Occipital lobe (tissue), 2 donors: ENCODE data around the gene RPS6KA4. TPM values are rescaled to one million over a fixed set of nuclear protein-coding genes. Genes with fewer than 3 reads are reported as not detected.
A peak's percentile ranks its signal among the peaks of the same experiment; 100 is the strongest.

Experiments
- DNase-seq: peaks from one replicate; lab custom pipeline; 2025; lab: John Stamatoyannopoulos, UW
- total RNA-seq: library from RNA; depleted of rRNA; stranded (reverse); fragments of >200 nt; gene quantifications from one replicate; pipeline ENCODE4 v1.2.3, GENCODE V29; 2014

RPS6KA4 gene
- total RNA-seq, 1 donor from 2014 or later, result 10.0 TPM

GRCh38 chr11:64366751-64367150 lies 7.8 kb downstream of the RPS6KA4 start:
- DNase-seq, result no peak

DNA sequence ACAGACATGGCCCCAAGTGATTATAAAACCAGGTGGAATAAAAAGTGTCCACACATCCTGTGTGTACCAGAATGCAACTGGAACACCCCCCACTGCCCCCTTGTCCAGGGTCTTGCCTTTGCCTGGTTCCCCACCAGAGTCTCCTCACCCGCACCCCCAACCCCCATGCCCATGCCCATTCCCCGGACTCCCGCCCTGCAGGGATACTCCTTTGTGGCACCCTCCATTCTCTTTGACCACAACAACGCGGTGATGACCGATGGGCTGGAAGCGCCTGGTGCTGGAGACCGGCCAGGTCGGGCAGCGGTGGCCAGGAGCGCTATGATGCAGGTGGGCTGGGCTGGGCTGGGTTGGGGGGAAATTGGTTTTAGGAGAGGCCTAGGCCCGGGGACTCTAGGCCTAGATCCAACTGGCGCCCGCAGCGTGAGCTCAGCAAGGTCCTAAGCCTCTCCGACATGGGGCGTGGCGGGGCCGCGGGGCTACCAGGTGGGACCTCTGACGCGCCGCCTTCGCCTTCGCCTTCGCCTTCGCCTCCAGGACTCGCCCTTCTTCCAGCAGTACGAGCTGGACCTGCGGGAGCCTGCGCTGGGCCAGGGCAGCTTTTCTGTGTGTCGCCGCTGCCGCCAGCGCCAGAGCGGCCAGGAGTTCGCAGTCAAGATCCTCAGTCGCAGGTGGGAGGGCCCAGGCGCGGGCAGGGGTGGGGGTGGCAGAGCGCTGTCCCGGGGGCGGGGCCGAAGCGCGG lies 9.1 kb downstream of the RPS6KA4 start:
- DNase-seq, result no peak

DNA sequence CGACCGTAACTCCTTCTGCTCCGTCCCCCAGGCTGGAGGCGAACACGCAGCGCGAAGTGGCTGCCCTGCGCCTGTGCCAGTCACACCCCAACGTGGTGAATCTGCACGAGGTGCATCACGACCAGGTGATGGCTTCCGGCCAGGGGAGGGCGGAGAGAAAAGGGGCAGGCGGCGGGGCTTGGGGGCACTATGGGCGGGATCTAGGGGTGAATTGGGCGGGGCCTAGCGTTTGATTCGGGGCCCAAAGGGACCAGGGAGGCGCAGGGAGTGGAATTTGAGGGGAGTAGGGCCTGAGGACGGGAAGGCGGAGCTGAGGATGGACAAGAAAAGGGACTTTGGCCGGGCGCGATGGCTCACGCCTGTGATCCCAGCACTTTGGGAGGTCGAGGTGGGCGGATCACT lies 9.7 kb downstream of the RPS6KA4 start:
- no peak for DNase-seq

GRCh38 chr11:64369440-64370421 lies 10.8 kb downstream of the RPS6KA4 start:
- no peak for DNase-seq

GRCh38 chr11:64371201-64371600 lies 12.2 kb downstream of the RPS6KA4 start:
- no peak for DNase-seq

DNA sequence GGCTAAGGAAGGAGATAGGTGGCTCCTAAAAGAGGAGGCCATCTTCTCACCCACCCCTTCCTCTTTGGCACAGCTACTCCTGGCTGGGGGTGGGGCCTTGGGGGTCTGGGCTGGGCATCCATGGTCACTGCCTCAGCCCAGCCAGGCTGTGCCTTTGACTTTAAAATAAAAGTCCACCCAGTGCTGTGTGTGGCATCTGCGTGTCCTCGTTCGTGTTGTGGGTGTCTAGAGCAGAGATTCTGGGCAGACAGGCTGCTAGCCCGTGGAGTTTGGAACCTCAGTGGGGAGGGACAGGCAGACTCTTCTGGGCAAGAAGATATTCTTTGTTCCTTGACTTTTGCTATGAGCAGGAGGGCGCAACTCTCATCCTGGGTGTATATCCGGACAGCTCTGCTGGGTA lies 13.1 kb downstream of the RPS6KA4 start:
- DNase-seq, result no peak

DNA sequence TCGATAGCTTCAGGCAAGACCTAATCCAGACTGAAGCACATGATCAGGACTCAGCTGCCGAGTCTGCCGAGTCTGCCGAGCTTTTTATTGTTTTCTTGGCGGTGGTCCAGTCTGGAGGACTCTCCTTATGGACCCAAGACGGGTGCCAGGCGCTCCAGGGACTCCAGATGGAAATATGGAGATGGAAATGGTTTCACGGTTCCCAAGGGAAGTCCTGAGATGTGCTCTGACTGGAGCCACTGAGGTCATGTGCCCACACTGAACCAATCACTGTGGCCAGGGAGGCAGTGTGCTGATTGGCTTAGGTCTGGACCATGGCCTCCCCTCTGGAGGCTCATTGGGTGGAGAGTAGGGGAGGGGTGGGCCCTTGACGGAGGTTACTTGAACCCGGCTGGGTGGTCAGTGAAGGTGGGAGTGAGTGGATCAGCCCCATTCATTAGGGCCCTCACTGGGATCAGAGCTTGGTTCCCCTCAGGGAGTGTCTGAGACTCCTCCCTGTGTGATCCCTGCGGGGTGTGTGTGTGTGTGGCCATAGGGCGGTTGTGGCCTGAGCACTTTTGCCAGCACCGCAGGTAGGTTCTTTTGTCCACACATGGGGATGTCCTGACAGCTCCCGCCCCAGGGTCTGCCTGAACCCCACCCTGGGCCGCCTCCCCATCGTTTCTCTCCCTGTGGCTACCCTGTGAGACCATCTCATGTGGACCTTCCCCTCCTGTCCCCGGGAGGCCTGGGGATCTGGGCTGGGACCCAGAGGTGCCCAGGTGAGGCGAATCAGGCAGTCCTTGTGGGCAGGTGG lies 14.0 kb downstream of the RPS6KA4 start:
- peak; percentile 89 for DNase-seq

GRCh38 chr11:64373598-64373974 lies 14.6 kb downstream of the RPS6KA4 start:
- no peak for DNase-seq

DNA sequence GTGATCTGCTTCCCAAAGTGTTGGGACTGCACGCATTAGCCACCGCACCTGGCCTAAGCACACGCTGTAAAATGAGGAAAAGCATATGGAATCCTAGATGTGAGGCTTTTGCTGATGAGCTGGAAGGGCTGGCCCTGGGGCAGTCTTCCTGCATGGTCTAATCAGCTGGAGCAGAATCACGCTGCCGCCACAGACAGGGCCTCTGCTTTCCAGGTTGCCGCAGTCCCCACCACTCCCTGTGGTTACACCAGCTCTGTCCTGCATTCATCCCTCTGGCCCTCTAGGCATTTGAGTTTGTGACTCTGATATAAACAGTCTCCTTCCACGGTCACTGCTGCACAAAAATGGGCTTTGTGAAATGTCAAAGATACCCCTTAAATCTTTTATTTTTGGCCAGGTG lies 17.1 kb downstream of the RPS6KA4 start:
- DNase-seq, result no peak

DNA sequence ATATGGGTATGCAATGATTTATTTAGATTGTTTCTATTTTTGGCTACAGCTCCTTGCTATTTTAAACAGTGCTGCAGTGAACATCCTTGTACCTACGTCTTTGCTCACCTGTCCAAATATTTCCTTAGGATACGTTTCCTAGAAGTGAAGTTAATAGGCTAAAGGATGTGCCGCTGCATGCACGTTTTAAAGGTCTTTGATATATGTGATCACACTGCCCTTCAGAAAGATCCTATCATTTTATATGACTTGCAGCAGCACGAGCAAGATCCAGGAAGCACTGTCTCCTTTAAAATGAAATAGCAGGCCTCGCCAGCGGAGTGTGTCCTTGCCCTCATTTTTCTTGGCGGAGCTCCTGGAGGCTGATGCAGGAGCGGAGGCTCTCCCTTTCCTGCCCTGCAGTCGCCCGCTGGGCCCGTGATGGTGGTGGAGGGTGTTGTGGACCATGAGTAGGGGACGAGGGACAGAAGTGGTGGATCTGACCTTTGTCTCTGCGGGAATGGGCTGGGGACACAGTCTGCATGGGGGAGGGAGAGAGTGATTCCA lies 19.4 kb downstream of the RPS6KA4 start:
- peak; percentile 33 for DNase-seq

DNA sequence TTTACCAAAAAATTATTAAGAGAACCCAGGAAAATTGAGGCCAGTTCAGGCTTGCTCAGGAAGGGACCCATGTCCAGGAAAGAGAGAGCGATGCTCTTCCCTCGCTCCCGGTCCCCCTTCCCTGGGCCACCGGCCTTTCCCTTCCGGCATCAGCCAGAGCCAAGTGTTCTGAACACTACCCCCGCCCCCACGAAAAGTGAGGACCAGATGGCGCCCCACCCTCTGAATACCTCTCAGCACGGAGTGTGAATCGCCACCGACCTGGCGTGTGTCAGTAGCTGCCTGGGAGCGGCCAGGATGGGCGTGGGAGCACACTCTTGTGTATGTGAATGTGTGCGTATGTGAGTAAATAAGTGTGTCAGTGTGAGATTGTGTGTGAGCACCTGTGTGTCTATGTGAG lies 20.2 kb downstream of the RPS6KA4 start:
- no peak for DNase-seq

DNA sequence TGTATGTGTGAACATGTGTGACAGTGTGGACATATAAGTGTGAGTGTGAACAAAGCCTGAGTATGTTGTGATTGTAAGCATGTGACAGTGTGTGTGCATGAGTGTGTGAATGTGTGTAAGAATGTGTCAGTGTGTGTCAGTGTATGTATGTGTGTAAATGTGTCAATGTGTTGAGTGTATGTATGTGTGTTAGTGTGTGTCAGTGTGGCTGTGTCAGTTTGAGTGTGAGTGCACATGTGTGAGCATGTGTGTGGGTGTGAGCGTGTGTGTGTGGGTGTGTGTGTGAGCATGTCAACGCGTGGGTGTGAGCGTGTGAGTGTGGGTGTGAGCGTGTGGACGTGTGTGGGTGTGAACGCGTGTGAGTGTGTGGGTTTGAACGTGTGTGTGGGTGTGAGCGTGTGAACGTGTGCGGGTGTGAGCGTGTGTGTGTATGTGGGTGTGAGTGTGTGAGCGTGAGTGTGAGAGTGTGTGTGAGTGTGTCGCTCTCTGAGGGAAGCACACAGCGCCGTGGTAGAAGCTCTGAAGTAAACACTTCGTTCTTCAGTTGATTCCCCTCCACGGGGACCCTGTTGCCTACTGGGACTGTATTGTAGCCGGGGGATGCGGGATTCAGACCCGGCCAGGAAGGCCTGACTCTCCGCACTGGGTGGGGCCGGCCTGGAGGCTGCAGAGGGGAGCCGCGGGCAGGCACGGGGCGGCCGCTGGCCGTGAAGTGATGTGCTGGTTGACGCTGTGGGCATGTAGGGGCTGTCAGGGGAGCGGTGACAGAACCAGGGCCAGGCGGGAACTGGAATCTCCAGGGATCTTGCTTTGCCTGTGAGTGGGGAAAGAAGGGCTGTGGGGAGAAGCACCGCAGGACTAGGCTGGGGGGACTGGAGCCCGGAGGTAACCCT lies 21.1 kb downstream of the RPS6KA4 start:
- no peak for DNase-seq

DNA sequence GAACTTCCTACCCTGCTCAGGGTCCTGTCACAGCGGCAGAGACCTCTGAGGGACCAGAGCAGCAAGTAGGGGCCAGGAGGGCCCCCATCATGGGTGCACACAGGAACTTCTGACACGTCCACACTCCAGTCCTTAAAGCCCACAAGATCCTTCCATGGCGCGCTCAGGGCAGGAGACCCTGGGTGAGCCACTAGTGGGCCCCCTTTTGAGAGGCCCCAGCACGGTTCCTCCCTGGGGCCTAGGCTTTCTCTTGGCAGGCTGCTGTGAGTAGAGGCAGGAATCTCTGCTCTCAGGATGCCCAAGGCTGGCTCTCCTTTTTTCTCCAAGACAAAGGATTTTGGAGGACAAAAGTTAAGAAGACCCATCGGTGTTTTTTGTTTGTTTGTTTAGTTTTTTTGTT lies 22.4 kb downstream of the RPS6KA4 start:
- no peak for DNase-seq

DNA sequence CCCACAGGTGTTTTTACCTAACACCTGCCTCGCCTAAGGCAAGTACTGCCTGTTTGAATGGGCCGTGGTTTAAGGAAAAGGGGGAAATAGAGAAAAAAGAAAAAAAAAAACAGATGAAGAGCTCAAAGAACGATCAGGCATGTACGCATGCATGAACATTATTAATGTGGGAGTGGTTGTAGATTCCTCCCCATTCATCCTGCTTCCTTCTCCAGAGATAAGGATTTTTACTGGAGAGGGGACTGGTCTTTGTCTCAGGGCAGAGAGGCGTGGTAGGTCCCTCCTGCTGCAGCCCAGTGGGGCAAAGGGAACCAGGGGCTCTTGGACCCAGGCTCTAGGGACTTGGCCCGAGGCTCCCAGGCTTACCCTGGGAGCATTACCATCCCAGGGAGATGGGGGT lies 23.1 kb downstream of the RPS6KA4 start:
- DNase-seq, result no peak

GRCh38 chr11:64382586-64382985 lies 23.6 kb downstream of the RPS6KA4 start:
- no peak for DNase-seq

- no peak for DNase-seq
These were observed 24.6 kb downstream of the RPS6KA4 start for GRCh38 chr11:64383580-64383979.

GRCh38 chr11:64384028-64384737 lies 25.2 kb downstream of the RPS6KA4 start:
- DNase-seq, result no peak

- DNase-seq, result peak; percentile 46
These were observed 26.3 kb downstream of the RPS6KA4 start for GRCh38 chr11:64384981-64385944.
